Measurements from ENCODE around the gene DHRSX.
"Not testable (repeated sequence)": the region's sequence is repeated elsewhere in the genome, so short reads cannot be mapped to it uniquely, and the experiment has no call there.

The DHRSX gene

GRCh38 chrX:2264179-2265030 lies 236.4 kb downstream of the DHRSX start:
- DNase-seq (ENCODE audit: low read depth in 2 of 2), result no peak

- DNase-seq (ENCODE audit: low read depth in 2 of 2), result no peak
These were observed 237.6 kb downstream of the DHRSX start for GRCh38 chrX:2263203-2263602.

- no peak for DNase-seq (ENCODE audit: low read depth in 2 of 2)
These were observed 238.1 kb downstream of the DHRSX start for GRCh38 chrX:2262668-2263055.

GRCh38 chrX:2261831-2262667 lies 238.7 kb downstream of the DHRSX start:
- no peak for DNase-seq (ENCODE audit: low read depth in 2 of 2)

- no peak for DNase-seq (ENCODE audit: low read depth in 2 of 2)
These were observed 248.3 kb downstream of the DHRSX start for GRCh38 chrX:2252331-2253065.

- no peak for DNase-seq (ENCODE audit: low read depth in 2 of 2)
These were observed 249.6 kb downstream of the DHRSX start for GRCh38 chrX:2251211-2251610.

- no peak for DNase-seq (ENCODE audit: low read depth in 2 of 2)
These were observed 256.8 kb downstream of the DHRSX start for GRCh38 chrX:2243913-2244460.

GRCh38 chrX:2242980-2243379 lies 257.8 kb downstream of the DHRSX start:
- no peak for DNase-seq (ENCODE audit: low read depth in 2 of 2)

- no peak for DNase-seq (ENCODE audit: low read depth in 2 of 2)
These were observed 258.4 kb downstream of the DHRSX start for GRCh38 chrX:2242326-2242725.

GRCh38 chrX:2241496-2241895 lies 259.3 kb downstream of the DHRSX start:
- not testable (repeated sequence) for DNase-seq (ENCODE audit: low read depth in 2 of 2)

- not testable (repeated sequence) for DNase-seq (ENCODE audit: low read depth in 2 of 2)
These were observed 260.0 kb downstream of the DHRSX start for GRCh38 chrX:2240761-2241160.

GRCh38 chrX:2237976-2238375 lies 262.8 kb downstream of the DHRSX start:
- DNase-seq (ENCODE audit: low read depth in 2 of 2), result no peak

GRCh38 chrX:2231570-2232192 lies 269.1 kb downstream of the DHRSX start:
- DNase-seq (ENCODE audit: low read depth in 2 of 2), result no peak

- no peak for DNase-seq (ENCODE audit: low read depth in 2 of 2)
These were observed 270.3 kb downstream of the DHRSX start for GRCh38 chrX:2230457-2230856.

- DNase-seq (ENCODE audit: low read depth in 2 of 2), result no peak
These were observed 272.2 kb downstream of the DHRSX start for GRCh38 chrX:2228536-2228935.

- DNase-seq (ENCODE audit: low read depth in 2 of 2), result no peak
These were observed 273.7 kb downstream of the DHRSX start for GRCh38 chrX:2226906-2227656.

- DNase-seq (ENCODE audit: low read depth in 2 of 2), result no peak
These were observed 274.6 kb downstream of the DHRSX start for GRCh38 chrX:2226182-2226581.

GRCh38 chrX:2224597-2225235 lies 276.1 kb downstream of the DHRSX start:
- no peak for DNase-seq (ENCODE audit: low read depth in 2 of 2)

- DNase-seq (ENCODE audit: low read depth in 2 of 2), result no peak
These were observed 276.6 kb downstream of the DHRSX start for GRCh38 chrX:2224161-2224560.

All from stimulated activated CD8-positive, alpha-beta memory T cell treated with anti-CD3 and anti-CD28 coated beads, Interleukin-7, amount 100 ng/mL, for 4 hours (primary cell).